Lower leg skin (tissue), 3 donors: ENCODE data around the gene CCDC40.

Experiments used
- CTCF ChIP-seq, 3 donors: fragments of 450-650 bp; IDR thresholded peaks; one replicate each; pipeline ENCODE4 v1.5.1; 2016; ENCODE audit warnings: antibody characterized with exemption in 3 of 3, mild to moderate bottlenecking in 3 of 3, moderate library complexity in 2 of 3
- POLR2A ChIP-seq, 2 donors: fragments of 450-650 bp; IDR thresholded peaks; one replicate each; pipeline ENCODE4 v1.6.1; 2016 to 2017; ENCODE audit warnings: antibody characterized with exemption in 2 of 2, mild to moderate bottlenecking in 1 of 2, moderate library complexity in 1 of 2

GRCh38 chr17:80147035-80147822, 110.8 kb downstream of the CCDC40 start, which contains the start of gene EIF4A3:
- TF ChIP-seq CTCF (IDR thresholded peaks at IDR 0.05) (no peak), POLR2A (IDR thresholded peaks at IDR 0.05) (no peak)
